ENCODE data around the gene CD4.

GRCh38 chr12:6759741-6760140 is 29.6 kb upstream of the CD4 start:
- TF ChIP-seq CTCF (IDR thresholded peaks at IDR 0.05) (no peak), POLR2AphosphoS5 (IDR thresholded peaks at IDR 0.05) (no peak), EP300 (IDR thresholded peaks at IDR 0.05) (no peak)

Measured in esophagus muscularis mucosa (tissue), 4 donors.